ENCODE measurements around the gene MEI1. TPM values are rescaled to one million over a fixed set of nuclear protein-coding genes. Genes with fewer than 3 reads are reported as not detected.

The MEI1 gene
- total and polyA plus RNA-seq, 2 donors (not counting 1 experiment from before 2014, with no cell fraction given), result 50.1 to 64.8 TPM

DNA sequence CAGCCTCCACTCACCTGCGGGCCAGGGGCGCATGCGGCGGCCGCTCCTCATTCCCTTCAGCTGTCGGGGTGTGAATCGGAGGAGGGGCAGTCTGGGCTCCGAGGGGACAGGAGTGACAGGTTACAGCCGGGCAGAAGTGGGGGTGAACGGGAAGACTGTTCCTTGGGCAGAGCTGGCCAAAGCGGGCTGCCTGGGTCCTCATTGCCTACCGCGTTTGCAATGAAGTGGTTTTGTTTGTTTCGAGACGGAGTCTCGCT lies 733 bp downstream of the MEI1 start:
- H3K27ac ChIP-seq (ENCODE audit: low read length in 2 of 2), result no peak overlapping the region
- TF ChIP-seq, protein P1, sequence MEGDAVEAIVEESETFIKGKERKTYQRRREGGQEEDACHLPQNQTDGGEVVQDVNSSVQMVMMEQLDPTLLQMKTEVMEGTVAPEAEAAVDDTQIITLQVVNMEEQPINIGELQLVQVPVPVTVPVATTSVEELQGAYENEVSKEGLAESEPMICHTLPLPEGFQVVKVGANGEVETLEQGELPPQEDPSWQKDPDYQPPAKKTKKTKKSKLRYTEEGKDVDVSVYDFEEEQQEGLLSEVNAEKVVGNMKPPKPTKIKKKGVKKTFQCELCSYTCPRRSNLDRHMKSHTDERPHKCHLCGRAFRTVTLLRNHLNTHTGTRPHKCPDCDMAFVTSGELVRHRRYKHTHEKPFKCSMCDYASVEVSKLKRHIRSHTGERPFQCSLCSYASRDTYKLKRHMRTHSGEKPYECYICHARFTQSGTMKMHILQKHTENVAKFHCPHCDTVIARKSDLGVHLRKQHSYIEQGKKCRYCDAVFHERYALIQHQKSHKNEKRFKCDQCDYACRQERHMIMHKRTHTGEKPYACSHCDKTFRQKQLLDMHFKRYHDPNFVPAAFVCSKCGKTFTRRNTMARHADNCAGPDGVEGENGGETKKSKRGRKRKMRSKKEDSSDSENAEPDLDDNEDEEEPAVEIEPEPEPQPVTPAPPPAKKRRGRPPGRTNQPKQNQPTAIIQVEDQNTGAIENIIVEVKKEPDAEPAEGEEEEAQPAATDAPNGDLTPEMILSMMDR (IDR thresholded peaks at IDR 0.05), result no peak
- TF ChIP-seq EZH2 (IDR thresholded peaks at IDR 0.05; ENCODE audit: borderline replicate concordance, insufficient read depth, low read depth, low read length, poor library complexity, severe bottlenecking), result no peak
- intact Hi-C loops (cut with micrococcal nuclease), result no loop called here
- H3K4me3 ChIP-seq (ENCODE audit: control extremely low read depth in 1 of 5, extremely low read depth in 1 of 5, insufficient read depth in 1 of 5, low read depth in 2 of 5, low read length in 4 of 5), result no peak overlapping the region
- POLR2A ChIA-PET, result interaction anchor here (2.1 kb wide), 1 partner anchor 11 kb away, joined by 11 read pairs; the partner anchor contains the start of gene SNU13
- ATAC-seq (ENCODE audit: low read depth) (no peak), DNase-seq (no peak)
- H3K4me2 ChIP-seq (replicated peaks; ENCODE audit: low read depth, low read length, poor library complexity, severe bottlenecking), result no peak overlapping the region
- H3K79me2 ChIP-seq (ENCODE audit: control insufficient read depth, insufficient read depth, low read length), result peaks cover 7% of the 10 kb centered on the region
- no peaks in the 10 kb centered on the region for H4K20me1 ChIP-seq (ENCODE audit: control insufficient read depth, insufficient read depth, low read length, poor library complexity, severe bottlenecking)
- H3K36me3 ChIP-seq (replicated peaks in 1 of 2; ENCODE audit: control extremely low read depth in 1 of 2, control insufficient read depth in 1 of 2, extremely low read depth in 1 of 2, insufficient read depth in 2 of 2, low read length in 1 of 2), result no peaks in the 10 kb centered on the region
- H2AFZ ChIP-seq (ENCODE audit: insufficient read depth, low read depth, low read length, poor library complexity, severe bottlenecking), result no peak overlapping the region
- Mint-ChIP-seq H3K9me3 (ENCODE audit: insufficient read depth) (no peaks in the 10 kb centered on the region), H3K4me3 (no peak overlapping the region), H3K27ac (no peak overlapping the region), H3K4me1 (peaks cover 9% of the 10 kb centered on the region), H3K27me3 (no peaks in the 10 kb centered on the region)
- H3K9me3 ChIP-seq (ENCODE audit: control extremely low read depth in 1 of 3, control insufficient read depth in 2 of 3, insufficient read depth in 1 of 3, low read length in 2 of 3), result no peaks in the 10 kb centered on the region
- over 99% methylated on average over 14 of the region's 16 CpGs for WGBS (ENCODE audit: insufficient coverage)
- H3K27me3 ChIP-seq (replicated peaks in 1 of 4; ENCODE audit: control extremely low read depth in 1 of 4, control insufficient read depth in 3 of 4, insufficient read depth in 4 of 4, low read length in 3 of 4), result no peaks in the 10 kb centered on the region
- no peak overlapping the region for H3K9ac ChIP-seq (ENCODE audit: low read length)
- CTCF ChIA-PET, result interaction anchor here (3.8 to 4.6 kb wide), 4 partner anchors 12 to 251 kb away, joined by 36 to 56 read pairs (median 49); partner anchors contain the start of genes CCDC134, SMIM45 and SNU13
- H3K4me1 ChIP-seq (ENCODE audit: control insufficient read depth in 2 of 2, insufficient read depth in 2 of 2, low read length in 2 of 2), result peaks cover 8 to 18% of the 10 kb centered on the region in 2 donors

DNA sequence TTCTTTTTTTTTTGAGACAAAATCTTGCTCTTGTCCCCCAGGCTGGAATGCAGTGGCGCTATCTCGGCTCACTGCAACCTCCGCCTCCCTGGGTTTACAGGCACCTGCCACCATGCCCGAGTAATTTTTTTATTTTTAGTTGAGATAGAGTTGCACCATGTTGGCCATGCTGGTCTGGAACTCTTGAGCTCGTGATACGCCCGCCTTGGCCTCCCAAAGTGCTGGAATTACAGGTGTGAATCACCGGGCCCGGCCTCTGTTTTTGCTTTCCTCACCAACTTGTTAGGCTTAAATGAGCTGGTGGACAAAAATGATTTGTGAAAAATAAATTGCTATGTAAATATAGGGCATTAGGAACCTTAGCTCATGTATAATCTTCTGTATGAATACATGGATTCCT lies 3.5 kb downstream of the MEI1 start:
- Mint-ChIP-seq H3K4me1 (peaks cover 3% of the 10 kb centered on the region), H3K27ac (no peak overlapping the region), H3K9me3 (ENCODE audit: insufficient read depth) (no peaks in the 10 kb centered on the region), H3K4me3 (no peak overlapping the region), H3K27me3 (no peaks in the 10 kb centered on the region)
- DNase-seq (no peak), ATAC-seq (ENCODE audit: low read depth) (no peak)
- Histone ChIP-seq H3K4me1 (ENCODE audit: control insufficient read depth in 2 of 2, insufficient read depth in 2 of 2, low read length in 2 of 2) (peaks cover 0 to 8% of the 10 kb centered on the region in 2 donors), H3K4me3 (ENCODE audit: control extremely low read depth in 1 of 5, extremely low read depth in 1 of 5, insufficient read depth in 1 of 5, low read depth in 2 of 5, low read length in 4 of 5) (no peak overlapping the region), H3K4me2 (replicated peaks; ENCODE audit: low read depth, low read length, poor library complexity, severe bottlenecking) (no peak overlapping the region), H3K9ac (ENCODE audit: low read length) (no peak overlapping the region), H2AFZ (ENCODE audit: insufficient read depth, low read depth, low read length, poor library complexity, severe bottlenecking) (no peak overlapping the region), H3K36me3 (replicated peaks in 1 of 2; ENCODE audit: control extremely low read depth in 1 of 2, control insufficient read depth in 1 of 2, extremely low read depth in 1 of 2, insufficient read depth in 2 of 2, low read length in 1 of 2) (no peaks in the 10 kb centered on the region), H3K27ac (ENCODE audit: low read length in 2 of 2) (no peak overlapping the region), H3K9me3 (ENCODE audit: control extremely low read depth in 1 of 3, control insufficient read depth in 2 of 3, insufficient read depth in 1 of 3, low read length in 2 of 3) (no peaks in the 10 kb centered on the region), H3K79me2 (ENCODE audit: control insufficient read depth, insufficient read depth, low read length) (peaks cover under 1% of the 10 kb centered on the region), H4K20me1 (ENCODE audit: control insufficient read depth, insufficient read depth, low read length, poor library complexity, severe bottlenecking) (no peaks in the 10 kb centered on the region), H3K27me3 (replicated peaks in 1 of 4; ENCODE audit: control extremely low read depth in 1 of 4, control insufficient read depth in 3 of 4, insufficient read depth in 4 of 4, low read length in 3 of 4) (peaks cover 0 to 2% (median 0%) of the 10 kb centered on the region in 4 experiments)
- intact Hi-C loops (cut with micrococcal nuclease), result no loop called here
- CTCF ChIA-PET, result interaction anchor here (0.8 kb wide), 1 partner anchor 96 kb away, joined by 3 read pairs; no protein-coding TSS in a partner anchor
- POLR2A ChIA-PET, result interaction anchor here (0.6 to 0.7 kb wide), 2 partner anchors 242 to 1173 kb away, joined by 3 to 9 read pairs; no protein-coding TSS in a partner anchor
- TF ChIP-seq, protein P1 (IDR thresholded peaks at IDR 0.05), result no peak
- no peak for TF ChIP-seq EZH2 (IDR thresholded peaks at IDR 0.05; ENCODE audit: borderline replicate concordance, insufficient read depth, low read depth, low read length, poor library complexity, severe bottlenecking)
- WGBS (ENCODE audit: insufficient coverage), result 99% methylated on average over 7 of the region's 9 CpGs

All from B cell (primary cell).